ENCODE results near the gene CDK15.

DNA sequence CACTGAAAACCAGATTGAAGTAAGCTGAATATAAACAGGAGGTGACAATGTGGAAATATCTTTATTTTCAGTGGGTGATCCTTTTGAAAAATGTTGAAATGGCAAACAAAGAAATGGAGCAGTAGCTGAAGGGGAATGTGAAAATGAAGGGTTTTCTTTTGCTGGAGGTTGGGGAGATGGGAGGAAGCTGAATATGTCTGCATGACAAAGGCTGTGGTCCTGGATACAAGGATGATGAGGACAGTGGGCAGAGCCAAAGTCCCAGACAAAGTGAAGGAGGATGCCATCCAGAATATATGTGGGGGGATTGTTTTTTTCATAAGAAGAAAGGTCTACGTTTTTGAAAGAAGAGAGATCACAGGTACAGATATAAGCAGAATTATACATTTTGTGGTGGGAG is 32.3 kb upstream of the CDK15 start:
- no peak for TF ChIP-seq CTCF (IDR thresholded peaks at IDR 0.05)
- no peak for TF ChIP-seq POLR2AphosphoS5 (IDR thresholded peaks at IDR 0.05; ENCODE audit: low read depth, low read length)
- TF ChIP-seq REST (IDR thresholded peaks at IDR 0.05; ENCODE audit: insufficient read depth in 1 of 2, low read depth in 2 of 2, low read length in 1 of 2), result no peak

Measured in Panc1 (cell line).